Testis (tissue), 2 donors: ENCODE data around the gene TPM2.

ENCODE experiments used
- CTCF ChIP-seq, 3 experiments: fragments of 450-650 bp in 2 of 3; fragments of 200-600 bp in 1 of 3; sonication (generic) in 1 of 3; IDR thresholded peaks; one replicate each; pipeline ENCODE4 v1.5.1; 2016 to 2019; ENCODE audit warnings: antibody characterized with exemption in 3 of 3, mild to moderate bottlenecking in 2 of 3, moderate library complexity in 1 of 3
- POLR2A ChIP-seq: fragments of 450-650 bp; IDR thresholded peaks from one replicate; pipeline ENCODE4 v1.6.1; 2017; ENCODE audit warnings: antibody characterized with exemption, mild to moderate bottlenecking, moderate library complexity

GRCh38 chr9:35711501-35712428, 22.0 kb upstream of the TPM2 start:
- TF ChIP-seq CTCF (IDR thresholded peaks at IDR 0.05) (no peak), POLR2A (no peak)
